Limb (tissue), 2 donors: ENCODE results near the gene PLB1.
"Not testable (repeated sequence)": the region's sequence is repeated elsewhere in the genome, so short reads cannot be mapped to it uniquely, and the experiment has no call there.

Source experiments
- DNase-seq, 2 donors: peaks; one replicate each; pipeline ENCODE4 v3.0.0-alpha.2; 2016; ENCODE audit errors: extremely low spot score in 2 of 2

Gene PLB1

DNA sequence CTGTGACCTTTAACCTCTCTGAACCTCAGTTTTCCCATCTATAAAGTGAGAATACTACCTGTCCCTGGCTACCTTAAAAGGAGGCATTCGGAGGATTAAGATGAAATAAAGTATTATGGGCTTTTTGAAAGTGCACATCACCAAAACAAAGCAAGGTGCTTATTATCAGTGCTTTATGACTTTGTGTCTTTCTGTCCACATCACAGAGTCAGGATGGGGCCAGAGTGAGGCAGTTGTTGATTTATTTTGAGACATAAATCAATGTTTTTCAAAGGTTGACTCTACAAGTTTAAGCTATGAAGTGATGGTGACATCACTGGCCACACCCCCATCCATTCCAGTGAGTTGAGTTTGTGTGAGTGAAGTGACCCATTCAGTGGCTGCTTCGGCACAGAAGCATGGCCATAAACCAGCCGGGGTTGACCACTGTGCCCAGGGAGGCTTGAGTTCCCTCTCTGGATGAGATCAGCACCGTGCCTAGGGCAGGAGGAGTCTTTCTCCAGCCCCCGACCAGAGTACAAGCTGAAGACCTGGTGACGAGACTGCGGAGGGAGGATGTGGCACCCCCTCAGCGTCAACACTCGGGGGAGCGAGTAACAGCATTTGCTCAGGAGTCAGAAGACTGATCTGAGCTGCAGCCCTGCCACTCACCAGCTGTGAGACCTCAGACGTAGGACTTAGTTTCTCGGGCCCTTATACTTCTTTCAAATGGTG, 166.8 kb downstream of the PLB1 start:
- DNase-seq = no peak

DNA sequence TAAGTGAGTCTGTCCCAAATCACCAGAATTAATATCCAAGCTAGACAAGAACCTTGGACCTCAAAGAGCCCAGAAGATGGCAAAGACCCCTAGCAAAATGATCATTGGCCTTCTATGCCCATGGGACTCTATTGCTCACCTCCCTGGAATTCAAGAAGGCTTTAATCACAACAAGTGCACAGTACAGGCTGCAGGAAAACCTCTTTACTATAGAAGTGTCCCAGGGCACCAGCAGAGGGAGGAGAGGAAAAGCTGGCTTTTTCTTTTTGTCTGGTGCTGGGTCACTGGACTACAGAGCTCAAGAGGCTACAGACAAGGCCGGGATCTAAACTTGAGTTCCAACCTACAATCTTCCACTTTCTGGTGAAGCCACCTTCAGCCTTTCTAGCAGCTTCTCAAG, 167.5 kb downstream of the PLB1 start:
- no peak for DNase-seq

DNA sequence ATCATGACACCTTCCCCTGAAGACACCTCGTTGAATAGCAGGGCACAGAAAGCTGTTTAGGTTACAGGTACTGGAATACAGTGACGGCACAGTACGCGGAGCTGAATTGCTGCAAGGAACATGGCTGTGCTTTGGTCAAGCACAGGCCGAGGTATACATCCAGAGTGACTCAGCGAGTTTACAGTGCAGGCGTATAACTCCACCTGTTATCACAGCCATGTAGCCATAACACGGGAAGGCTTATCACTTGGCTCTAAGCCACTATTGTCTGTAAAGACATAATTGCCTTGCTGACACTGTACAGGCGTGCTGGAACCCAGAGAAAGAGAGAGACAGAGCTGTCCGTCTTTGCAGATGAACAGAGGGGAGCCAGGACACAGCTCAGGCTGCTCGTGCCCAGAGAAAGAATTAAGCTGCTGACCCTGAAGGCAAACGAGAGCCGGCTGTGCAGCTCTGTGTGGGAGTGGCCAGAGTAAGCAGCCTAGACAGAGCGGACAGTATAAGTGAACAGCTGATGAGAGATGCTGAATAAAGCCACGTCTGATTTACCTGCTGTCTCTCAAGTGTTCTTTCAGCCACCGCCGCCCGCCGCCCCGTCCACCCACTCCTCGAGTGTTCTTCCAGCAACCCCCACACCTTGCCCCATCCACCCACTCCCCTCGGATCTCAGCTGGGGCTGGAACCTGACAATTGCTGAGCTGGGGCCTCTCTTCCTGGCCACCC, 168.4 kb downstream of the PLB1 start:
- DNase-seq = peak in 1 of 2 donors; percentile 45

GRCh38 chr2:28665041-28665704, 169.3 kb downstream of the PLB1 start:
- DNase-seq = peak; percentile 81 to 94

DNA sequence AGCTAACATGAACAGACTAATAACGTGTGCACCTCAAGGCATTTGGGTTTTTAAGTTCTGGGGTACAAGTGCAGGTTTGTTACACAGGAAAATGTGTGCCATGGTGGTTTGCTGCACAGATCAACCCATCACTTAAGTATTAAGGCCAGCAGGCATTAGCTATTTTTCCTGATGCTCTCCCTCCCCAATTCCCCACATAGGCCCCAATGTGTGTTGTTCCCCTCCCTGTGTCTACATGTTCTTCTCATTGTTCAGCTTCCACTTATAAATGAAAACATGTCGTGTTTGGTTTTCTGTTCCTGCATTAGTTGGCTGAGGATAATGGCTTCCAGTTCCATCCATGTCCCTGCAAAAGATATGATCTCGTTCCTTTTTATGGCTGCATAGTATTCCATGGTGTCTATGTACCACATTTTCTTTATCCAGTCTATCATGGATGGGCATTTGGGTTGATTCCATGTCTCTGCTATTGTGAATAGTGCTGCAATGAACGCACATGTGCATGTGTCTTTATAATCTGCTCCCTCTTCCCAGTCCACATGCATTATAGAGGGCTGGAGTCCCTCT, 170.0 kb downstream of the PLB1 start:
- DNase-seq = not testable (repeated sequence)

- DNase-seq = no peak
Measured at GRCh38 chr2:28666496-28667184, 170.8 kb downstream of the PLB1 start.

- no peak for DNase-seq
Measured at GRCh38 chr2:28667261-28667660, 171.4 kb downstream of the PLB1 start.

- DNase-seq = no peak
Measured at GRCh38 chr2:28668106-28668814, 172.4 kb downstream of the PLB1 start.

GRCh38 chr2:28668880-28669279, 173.0 kb downstream of the PLB1 start:
- no peak for DNase-seq

DNA sequence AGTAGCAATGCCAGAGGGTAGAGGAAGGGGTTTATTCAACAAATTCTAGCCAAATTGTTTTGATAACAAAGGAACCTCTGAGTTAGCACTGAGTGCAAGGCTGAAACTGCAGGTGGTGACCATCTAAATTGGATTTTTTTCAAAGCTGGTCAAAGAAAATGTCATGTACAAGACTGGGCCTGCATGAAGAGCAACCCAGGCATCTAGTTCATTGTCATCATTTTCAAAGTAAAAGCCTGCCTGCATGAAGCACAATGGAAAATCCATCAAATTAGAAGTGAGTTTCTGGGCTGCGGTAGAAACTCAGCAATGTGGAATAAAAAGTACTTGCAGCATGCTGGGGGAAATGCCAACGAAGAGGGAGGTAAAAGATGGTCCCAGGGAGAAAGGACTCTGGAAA, 175.0 kb downstream of the PLB1 start:
- DNase-seq = no peak

- no peak for DNase-seq
Measured at GRCh38 chr2:28673338-28673737, 177.5 kb downstream of the PLB1 start.

GRCh38 chr2:28674062-28674712, 178.3 kb downstream of the PLB1 start:
- no peak for DNase-seq

GRCh38 chr2:28674713-28675068, 178.8 kb downstream of the PLB1 start:
- no peak for DNase-seq

- no peak for DNase-seq
Measured at GRCh38 chr2:28676152-28676835, 180.4 kb downstream of the PLB1 start.

DNA sequence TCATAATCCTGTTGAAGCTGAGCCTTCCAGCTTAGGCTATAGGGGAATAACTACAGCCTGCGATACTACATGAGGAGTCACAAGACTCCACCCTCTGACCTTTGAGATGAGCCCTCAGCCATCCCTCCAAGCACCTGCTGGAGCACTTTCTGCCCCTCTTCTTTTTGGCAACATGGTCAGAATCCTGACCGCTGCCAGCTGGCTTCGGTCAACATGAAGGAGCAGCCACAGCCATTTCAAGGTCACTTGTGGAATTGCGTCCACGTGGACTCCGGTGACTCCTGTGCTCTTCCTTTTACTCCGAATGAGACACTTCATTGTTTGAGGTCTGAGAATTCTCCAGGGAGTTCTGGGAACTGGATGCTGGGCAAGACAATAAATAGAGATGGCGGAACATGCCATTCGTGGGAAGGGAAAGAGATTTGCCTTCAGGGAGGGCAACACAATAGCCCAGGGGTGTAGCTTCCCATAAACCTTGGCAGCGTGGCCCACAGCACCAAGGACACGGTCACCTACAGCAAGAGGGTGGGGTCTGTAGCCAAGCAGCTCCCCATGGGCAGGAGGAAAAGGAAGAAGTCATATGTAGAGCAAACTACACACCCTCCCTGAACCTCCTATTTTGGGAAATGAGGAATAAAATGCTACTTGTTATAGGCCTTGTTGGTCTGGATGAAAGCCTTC, 182.5 kb downstream of the PLB1 start:
- DNase-seq = no peak

GRCh38 chr2:28678944-28679343, 183.1 kb downstream of the PLB1 start:
- no peak for DNase-seq

- DNase-seq = no peak
Measured at GRCh38 chr2:28680657-28681056, 184.8 kb downstream of the PLB1 start.

DNA sequence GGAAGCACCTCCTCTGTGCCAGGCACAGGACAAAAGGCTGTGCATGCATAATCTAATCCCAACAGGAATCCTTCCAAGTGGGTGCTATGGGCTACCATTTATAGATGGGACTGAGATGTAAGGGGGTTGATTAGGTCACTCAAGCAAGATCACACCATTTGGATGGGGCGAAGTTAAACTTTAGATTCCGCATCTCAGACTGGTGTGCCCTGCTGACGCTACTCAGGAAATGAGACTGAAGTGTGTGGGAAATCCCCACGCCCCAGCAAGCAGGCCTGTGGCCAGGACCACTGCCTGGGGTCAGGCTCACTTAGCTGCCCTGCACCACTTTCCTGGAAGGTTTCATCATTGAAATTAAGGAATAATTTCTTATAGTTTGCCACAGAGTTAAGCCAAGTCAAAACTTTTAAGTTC, 185.3 kb downstream of the PLB1 start:
- no peak for DNase-seq

- no peak for DNase-seq
Measured at GRCh38 chr2:28681606-28682005, 185.7 kb downstream of the PLB1 start.
